H9 (cell line): ENCODE data around the gene CUEDC1. TPM values are rescaled to one million over a fixed set of nuclear protein-coding genes. Genes with fewer than 3 reads are reported as not detected.

Experiments used
- DNase-seq: peaks from one replicate; pipeline ENCODE4 v3.0.0-alpha.2; 2017
- H2AFZ ChIP-seq: one replicate; pipeline ENCODE4 v1.6.1; 2013; ENCODE audit warnings: mild to moderate bottlenecking, low read length, control low read depth, moderate library complexity
- H2AK5ac ChIP-seq: 2 replicates; pipeline ENCODE4 v1.6.1; 2013; ENCODE audit warnings: low read length, control low read depth, mixed read lengths; ENCODE audit not compliant: insufficient read length
- H2BK120ac ChIP-seq: one replicate; pipeline ENCODE4 v1.6.1; 2013; ENCODE audit warnings: low read depth, mild to moderate bottlenecking, low read length, control low read depth, inconsistent platforms; ENCODE audit not compliant: poor library complexity, severe bottlenecking
- H2BK12ac ChIP-seq: 2 replicates; pipeline ENCODE4 v1.6.1; 2013; ENCODE audit warnings: low read length, control low read depth, mixed read lengths, low read depth; ENCODE audit not compliant: insufficient read length
- H2BK15ac ChIP-seq: 2 replicates; pipeline ENCODE4 v1.6.1; 2013; ENCODE audit warnings: low read depth, low read length, control low read depth
- H2BK20ac ChIP-seq: one replicate; pipeline ENCODE4 v1.6.1; 2013; ENCODE audit warnings: low read depth, mild to moderate bottlenecking, low read length, control low read depth, inconsistent platforms; ENCODE audit not compliant: poor library complexity, severe bottlenecking
- H2BK5ac ChIP-seq: 2 replicates; pipeline ENCODE4 v1.6.1; 2013; ENCODE audit warnings: low read length, control low read depth, mixed read lengths; ENCODE audit not compliant: insufficient read length
- H3K14ac ChIP-seq: 2 replicates; pipeline ENCODE4 v1.6.1; 2013; ENCODE audit warnings: low read length, control low read depth; ENCODE audit not compliant: insufficient read depth
- H3K18ac ChIP-seq: 2 replicates; pipeline ENCODE4 v1.6.1; 2013; ENCODE audit warnings: low read depth, mild to moderate bottlenecking, mixed read lengths, low read length, control low read depth; ENCODE audit not compliant: insufficient read length
- H3K23ac ChIP-seq: 2 replicates; pipeline ENCODE4 v1.6.1; 2013; ENCODE audit warnings: low read length, control low read depth, mixed read lengths, low read depth; ENCODE audit not compliant: insufficient read length
- H3K23me2 ChIP-seq: 2 replicates; pipeline ENCODE4 v1.6.1; 2013; ENCODE audit warnings: low read depth, mild to moderate bottlenecking, mixed read lengths, low read length, control low read depth; ENCODE audit not compliant: insufficient read length, poor library complexity, severe bottlenecking
- H3K27ac ChIP-seq: 2 replicates; pipeline ENCODE4 v1.5.1; 2013; ENCODE audit warnings: low read length, control low read depth, mixed read lengths, low read depth; ENCODE audit not compliant: insufficient read length
- H3K27me3 ChIP-seq: 2 replicates; pipeline ENCODE4 v1.6.1; 2013; ENCODE audit warnings: low read length, control low read depth, inconsistent platforms; ENCODE audit not compliant: insufficient read depth
- H3K4ac ChIP-seq: 2 replicates; pipeline ENCODE4 v1.6.1; 2013; ENCODE audit warnings: low read depth, mild to moderate bottlenecking, control low read depth, inconsistent platforms, low read length, moderate library complexity
- H3K4me1 ChIP-seq: 2 replicates; pipeline ENCODE4 v1.6.1; 2013; ENCODE audit warnings: low read length, control low read depth, inconsistent platforms; ENCODE audit not compliant: insufficient read depth
- H3K4me2 ChIP-seq: 2 replicates; pipeline ENCODE4 v1.6.1; 2013; ENCODE audit warnings: low read length, control low read depth, mixed read lengths; ENCODE audit not compliant: insufficient read length, insufficient read depth
- H3K56ac ChIP-seq: 2 replicates; pipeline ENCODE4 v1.6.1; 2013; ENCODE audit warnings: low read depth, mild to moderate bottlenecking, mixed read lengths, low read length, control low read depth; ENCODE audit not compliant: insufficient read length
- H3K79me1 ChIP-seq: 2 replicates; pipeline ENCODE4 v1.6.1; 2013; ENCODE audit warnings: low read depth, mild to moderate bottlenecking, moderate library complexity, low read length, control low read depth, inconsistent platforms; ENCODE audit not compliant: insufficient read depth, poor library complexity, severe bottlenecking
- H3K79me2 ChIP-seq: 2 replicates; pipeline ENCODE4 v1.6.1; 2013; ENCODE audit warnings: low read length, control low read depth, inconsistent platforms; ENCODE audit not compliant: insufficient read depth
- H3K9ac ChIP-seq: 2 replicates; pipeline ENCODE4 v1.6.1; 2013; ENCODE audit warnings: low read length, control low read depth, mixed read lengths; ENCODE audit not compliant: insufficient read length; ENCODE audit errors: extremely low read depth
- H3K9me3 ChIP-seq: one replicate; pipeline ENCODE4 v1.6.1; 2013; ENCODE audit warnings: low read depth, low read length, inconsistent platforms; ENCODE audit not compliant: control insufficient read depth
- H3T11ph ChIP-seq: one replicate; pipeline ENCODE4 v1.6.1; 2013; ENCODE audit warnings: mild to moderate bottlenecking, low read length, control low read depth, inconsistent platforms
- H4K20me1 ChIP-seq: one replicate; pipeline ENCODE4 v1.6.1; 2013; ENCODE audit not compliant: control insufficient read depth, insufficient read length, insufficient read depth
- H4K5ac ChIP-seq: 2 replicates; pipeline ENCODE4 v1.6.1; 2013; ENCODE audit warnings: low read depth, mild to moderate bottlenecking, mixed read lengths, low read length, control low read depth; ENCODE audit not compliant: insufficient read length
- H4K8ac ChIP-seq: replicated peaks from 2 replicates; pipeline ENCODE4 v1.6.1; 2013; ENCODE audit warnings: low read length, control low read depth, mixed read lengths, low read depth; ENCODE audit not compliant: insufficient read length
- H4K91ac ChIP-seq: 2 replicates; pipeline ENCODE4 v1.6.1; 2013; ENCODE audit warnings: low read depth, mild to moderate bottlenecking, moderate library complexity, mixed read lengths, low read length, control low read depth; ENCODE audit not compliant: insufficient read length
- H3K27ac Mint-ChIP-seq, 3 experiments: 2 replicates in 2 of 3; 3 replicates in 1 of 3; pipeline ENCODE4 v1.8.0; 2020 to 2021; ENCODE audit warnings: mixed read lengths in 3 of 3, mild to moderate bottlenecking in 1 of 3, moderate library complexity in 1 of 3
- H3K27me3 Mint-ChIP-seq: 2 replicates; pipeline ENCODE4 v1.8.0; 2021; ENCODE audit warnings: low read depth, mild to moderate bottlenecking, moderate library complexity, mixed read lengths
- H3K36me3 Mint-ChIP-seq, 3 experiments: 2 replicates in 2 of 3; 3 replicates in 1 of 3; pipeline ENCODE4 v1.8.0; 2020 to 2021; ENCODE audit warnings: low read depth in 3 of 3, mixed read lengths in 3 of 3; ENCODE audit not compliant: insufficient read depth in 1 of 3
- H3K4me1 Mint-ChIP-seq, 2 experiments: 2 replicates each; pipeline ENCODE4 v1.8.0; 2020; ENCODE audit warnings: mixed read lengths in 2 of 2
- H3K4me3 Mint-ChIP-seq, 2 experiments: 2 replicates in 1 of 2; 3 replicates in 1 of 2; pipeline ENCODE4 v1.8.0; 2020 to 2021; ENCODE audit warnings: mild to moderate bottlenecking in 2 of 2, mixed read lengths in 2 of 2, moderate library complexity in 1 of 2
- H3K9me3 Mint-ChIP-seq, 2 experiments: 2 replicates in 1 of 2; 3 replicates in 1 of 2; pipeline ENCODE4 v1.8.0; 2020; ENCODE audit warnings: mild to moderate bottlenecking in 2 of 2, mixed read lengths in 2 of 2, moderate library complexity in 1 of 2
- CTCF ChIP-seq: fragments of 200-600 bp; sonication (generic); conservative IDR thresholded peaks from 3 replicates; pipeline ENCODE4 v1.8.0; 2021; ENCODE audit warnings: antibody characterized with exemption, mild to moderate bottlenecking
- WGBS: extraction: QIAGEN DNeasy Blood & Tissue Kit; methylation state at CpG from one replicate; pipeline ENCODE4 v1.1.7; 2013; ENCODE audit warnings: missing lambda C conversion rate, low lambda C conversion rate, mixed read lengths; ENCODE audit not compliant: insufficient read length; ENCODE audit errors: extremely low coverage; 5-methylcytosine and 5-hydroxymethylcytosine counted together
- total RNA-seq: library from RNA; stranded (reverse); gene quantifications from 2 replicates; pipeline ENCODE4 v1.2.1, GENCODE V29; 2021

Gene CUEDC1
- total RNA-seq, 1 experiment from 2014 or later: 7.3 TPM

- no peak overlapping the region for H3K4ac ChIP-seq
- H3K27ac Mint-ChIP-seq: no peak overlapping the region
- H3K9me3 ChIP-seq: no peaks in the 10 kb centered on the region
- no peak overlapping the region for H2BK20ac ChIP-seq
- no peak overlapping the region for H2BK12ac ChIP-seq
- H2BK120ac ChIP-seq: no peak overlapping the region
- H3K27ac ChIP-seq: no peak overlapping the region
- H3K4me1 ChIP-seq: peaks cover 2% of the 10 kb centered on the region; the same call in 1 of the 2 replicates
- H3K27me3 Mint-ChIP-seq: peaks cover 4% of the 10 kb centered on the region
- no peaks in the 10 kb centered on the region for H3K9me3 Mint-ChIP-seq
- H3K4me2 ChIP-seq: no peak overlapping the region
- H3K27me3 ChIP-seq: no peaks in the 10 kb centered on the region
- no peak overlapping the region for H3T11ph ChIP-seq
- H3K14ac ChIP-seq: no peak overlapping the region
- H3K79me1 ChIP-seq: no peaks in the 10 kb centered on the region
- H3K18ac ChIP-seq: no peak overlapping the region
- TF ChIP-seq CTCF: no peak
- no peaks in the 10 kb centered on the region for H3K23me2 ChIP-seq
- H4K91ac ChIP-seq: no peak overlapping the region
- no peak overlapping the region for H4K8ac ChIP-seq
- H3K23ac ChIP-seq: no peak overlapping the region
- H2BK15ac ChIP-seq: no peak overlapping the region
- H2AK5ac ChIP-seq: no peak overlapping the region
- no peak overlapping the region for H2BK5ac ChIP-seq
- no peaks in the 10 kb centered on the region for H3K79me2 ChIP-seq
- H4K5ac ChIP-seq: no peak overlapping the region
- no peak for DNase-seq
- no CpG with 5 or more reads among the region's 5 CpGs for WGBS
- no peak overlapping the region for H3K56ac ChIP-seq
- no peak overlapping the region for H2AFZ ChIP-seq
- H4K20me1 ChIP-seq: no peaks in the 10 kb centered on the region
- peaks cover 7 to 12% of the 10 kb centered on the region in 2 experiments for H3K4me1 Mint-ChIP-seq
- no peak overlapping the region for H3K9ac ChIP-seq
- H3K36me3 Mint-ChIP-seq: no peaks in the 10 kb centered on the region
- no peak overlapping the region for H3K4me3 Mint-ChIP-seq
Measured at GRCh38 chr17:57966246-57966645, 11.0 kb upstream of the CUEDC1 start.
